Measurements from ENCODE around the gene CACNG4.

GRCh38 chr17:67035131-67036083, 70.9 kb downstream of the CACNG4 start:
- no peak for TF ChIP-seq TAF1 (IDR thresholded peaks at IDR 0.05; ENCODE audit: control insufficient read depth, extremely low read depth, insufficient read depth, low read length, severe bottlenecking)
- TF ChIP-seq ESRRA (IDR thresholded peaks at IDR 0.05; ENCODE audit: borderline replicate concordance, low read depth), result no peak
- no peak for TF ChIP-seq ZFP36 (IDR thresholded peaks at IDR 0.05; ENCODE audit: low read depth, low read length, partially characterized antibody)
- TF ChIP-seq FOXK1 (CRISPR knock-in tag; IDR thresholded peaks at IDR 0.05; ENCODE audit: borderline replicate concordance), result no peak

All from K562 (cell line).